ENCODE measurements around the gene CELF1.

Gene CELF1

DNA sequence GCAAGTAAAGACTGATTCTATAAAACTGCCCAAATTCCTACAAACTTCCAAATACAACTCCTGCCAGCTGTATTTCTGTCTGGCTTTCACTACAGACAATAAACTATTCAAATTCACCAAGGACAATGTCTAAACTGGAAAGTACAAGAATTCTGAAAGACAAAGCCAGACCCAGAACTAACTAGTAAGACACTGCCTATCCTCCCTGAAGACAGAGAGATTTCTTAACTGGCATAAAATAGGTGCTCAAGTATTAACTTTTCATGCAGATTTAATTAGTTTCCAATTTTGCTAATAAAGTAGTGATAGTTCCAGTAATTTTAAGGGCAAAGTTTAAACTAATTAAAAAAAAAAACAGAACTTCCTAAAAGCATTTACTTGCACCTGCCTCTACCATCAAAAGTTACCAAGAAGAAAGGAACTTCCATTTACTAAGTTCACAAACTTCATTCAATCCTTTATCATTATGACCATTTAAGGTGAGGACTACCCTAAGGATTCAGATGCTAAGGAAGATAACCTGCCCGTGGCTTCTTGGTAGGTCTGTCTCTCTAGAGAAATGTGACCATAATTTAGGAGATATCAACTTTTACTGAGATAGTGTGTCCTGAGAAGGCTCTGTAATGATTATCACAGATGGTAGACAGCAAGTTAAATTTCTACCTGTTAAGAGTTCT lies 45.2 kb downstream of the CELF1 start:
- no peak for DNase-seq

DNA sequence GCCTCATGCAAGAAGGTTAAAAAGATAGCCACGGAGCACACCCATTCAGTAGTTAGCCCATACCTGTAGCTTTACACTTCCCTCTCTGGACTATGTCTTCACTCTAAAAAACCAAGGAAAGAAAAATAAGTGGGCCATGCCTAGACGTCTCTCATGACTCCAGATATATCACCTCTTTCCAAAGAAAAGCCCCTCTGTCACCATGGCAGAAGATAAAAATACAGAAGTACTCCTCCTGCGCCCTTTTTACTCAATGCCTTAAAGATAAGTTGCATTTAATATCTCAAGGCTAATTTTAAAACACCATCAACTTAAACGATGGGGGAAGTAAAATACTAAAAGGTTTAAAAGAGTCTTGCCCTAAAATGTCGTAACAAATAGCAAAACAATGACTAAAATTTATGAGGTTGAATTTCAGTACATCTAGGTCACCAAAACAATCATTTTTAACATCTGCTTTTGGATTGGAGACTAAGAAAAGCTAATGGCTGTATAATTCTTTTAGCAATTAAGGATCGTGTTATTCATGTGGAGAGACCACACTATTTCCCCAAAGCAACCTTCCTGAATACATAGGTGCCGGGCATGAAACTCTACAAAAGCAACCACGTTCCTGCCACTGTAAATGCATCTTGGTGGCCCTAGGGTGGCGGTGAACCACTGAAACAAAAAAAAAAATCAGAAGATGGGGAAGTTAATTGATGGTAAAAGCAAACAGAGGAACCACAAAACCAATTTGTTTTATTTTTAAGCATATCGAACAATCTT lies 46.0 kb downstream of the CELF1 start:
- no peak for DNase-seq

DNA sequence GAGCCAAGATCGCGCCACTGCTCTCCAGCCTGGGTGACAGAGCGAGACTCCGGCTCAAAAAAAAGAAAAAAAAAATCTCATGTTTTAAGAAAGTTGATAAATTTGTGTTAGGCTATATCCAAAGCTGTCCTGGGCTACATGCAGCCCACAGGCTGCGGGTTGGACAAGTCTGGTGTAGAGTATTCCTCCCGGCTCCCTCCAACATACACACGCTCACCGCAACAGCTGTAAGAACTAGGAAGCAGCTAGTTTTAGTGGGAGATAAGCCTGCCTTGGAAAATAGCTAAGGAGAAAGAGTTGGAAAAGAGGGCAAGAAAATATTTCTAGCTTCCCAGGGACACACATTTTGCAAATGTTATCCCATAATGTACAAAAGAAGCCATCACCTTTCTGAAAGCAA lies 46.6 kb downstream of the CELF1 start:
- DNase-seq = no peak

DNA sequence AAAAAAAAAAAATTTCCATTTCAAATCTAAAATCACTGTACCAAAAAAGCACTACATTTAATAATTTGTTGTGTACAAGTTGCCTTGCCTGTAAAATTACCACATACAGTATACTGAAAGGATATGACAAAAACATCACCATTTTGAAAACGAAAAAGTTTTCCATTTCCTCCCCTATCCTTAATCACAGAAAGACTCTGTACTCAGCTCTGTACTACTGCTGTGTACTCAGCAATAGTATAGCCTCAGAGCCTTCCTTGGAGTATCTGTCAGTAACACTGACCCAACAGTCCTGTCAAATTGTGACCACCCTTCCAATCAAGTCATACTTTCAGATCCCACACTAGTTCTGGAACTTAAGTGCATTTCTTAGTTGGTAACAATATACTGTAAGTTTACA lies 48.0 kb downstream of the CELF1 start:
- DNase-seq = no peak

DNA sequence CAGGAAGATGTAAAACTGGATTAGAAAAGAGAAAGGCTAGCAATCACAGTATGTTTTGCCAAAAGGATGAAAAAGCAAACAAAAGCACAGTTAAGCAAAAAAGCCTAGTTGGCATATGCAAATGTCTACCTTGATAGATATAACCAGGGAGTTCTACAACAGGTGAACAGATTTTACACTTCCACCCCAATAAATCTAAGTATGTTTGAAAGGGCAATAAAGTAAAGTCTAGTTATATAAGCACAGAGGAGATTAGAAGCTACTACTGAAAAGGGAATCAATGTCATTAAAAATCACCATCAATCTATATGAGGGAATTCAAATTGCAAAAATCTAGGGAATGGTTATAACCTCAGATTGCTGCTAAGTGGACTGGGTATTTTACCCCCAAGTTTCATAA lies 49.7 kb downstream of the CELF1 start:
- DNase-seq = no peak

DNA sequence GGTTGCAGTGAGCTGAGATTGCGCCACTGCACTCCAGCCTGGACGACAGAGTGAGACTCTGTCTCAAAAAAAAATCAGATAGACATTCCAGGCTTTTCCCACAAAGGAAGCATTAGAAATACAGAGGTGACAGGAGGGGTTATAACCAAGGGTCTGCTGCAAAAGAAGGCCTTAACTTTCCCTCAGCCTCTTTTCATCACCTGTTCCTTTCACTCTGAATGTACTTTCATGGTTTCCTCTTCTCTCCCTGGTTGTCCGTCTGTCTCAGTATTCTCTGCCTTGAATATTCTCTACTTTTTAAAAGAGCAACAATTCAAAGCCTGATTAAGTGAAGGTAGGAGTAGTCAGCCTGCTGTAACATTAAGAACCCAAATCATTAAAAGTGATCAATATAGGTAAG lies 50.2 kb downstream of the CELF1 start:
- no peak for DNase-seq

DNA sequence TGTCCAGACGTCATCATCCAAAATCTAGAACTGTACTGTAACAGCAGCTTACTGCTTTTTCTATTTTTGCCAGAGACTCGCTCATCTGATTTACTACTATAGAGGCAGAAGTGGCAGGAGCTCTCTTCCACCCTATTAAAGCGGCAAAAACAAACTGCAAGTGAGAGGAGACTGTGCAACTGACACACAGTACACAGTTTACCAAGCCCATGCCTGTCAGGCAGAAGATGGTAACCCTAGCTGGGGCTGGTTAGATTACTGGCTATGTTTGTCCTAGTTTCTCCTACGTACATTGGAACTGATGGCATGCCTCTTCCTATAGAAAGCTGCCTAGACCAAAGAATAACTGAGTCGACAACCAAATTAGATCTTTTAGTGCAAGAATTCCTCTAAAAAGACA lies 51.8 kb downstream of the CELF1 start:
- no peak for DNase-seq

DNA sequence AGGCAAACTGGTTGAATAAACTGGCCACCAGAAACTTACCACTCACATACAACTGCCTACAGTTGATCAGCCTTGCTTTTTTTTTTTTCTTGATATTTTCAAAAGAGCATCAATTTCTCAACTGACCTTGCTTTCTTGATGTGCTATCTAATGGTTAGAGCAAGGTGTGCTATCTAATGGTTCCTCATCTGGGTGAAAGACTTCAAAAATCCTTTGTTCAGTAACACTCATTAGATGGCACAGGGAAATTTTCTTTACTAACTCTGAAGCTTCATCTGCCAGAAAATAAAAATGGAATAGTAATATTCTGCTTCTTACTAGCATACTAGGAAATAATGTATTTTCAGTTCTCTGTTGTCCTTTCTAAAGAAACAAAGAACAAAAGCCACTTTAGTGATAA lies 52.8 kb downstream of the CELF1 start:
- DNase-seq = no peak

DNA sequence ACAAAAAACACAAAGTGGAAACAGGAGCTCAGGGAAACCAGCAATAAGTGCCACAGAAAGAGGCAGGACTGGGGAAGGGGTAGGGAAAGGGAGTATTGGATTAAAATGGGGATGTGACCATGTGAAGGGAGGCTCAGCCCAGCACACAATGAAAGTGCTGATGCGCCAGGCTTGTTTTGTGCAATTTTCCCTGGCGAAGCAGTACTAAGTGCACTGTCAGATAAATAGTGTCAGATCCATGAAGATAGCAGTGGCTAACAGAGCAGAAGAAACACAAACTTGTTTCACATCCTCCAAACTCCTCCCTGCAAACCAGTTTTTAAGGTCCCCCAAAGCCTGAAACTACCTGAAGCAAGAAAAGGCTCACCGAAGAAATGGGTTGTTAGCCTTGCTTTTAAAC lies 53.3 kb downstream of the CELF1 start:
- DNase-seq = no peak

DNA sequence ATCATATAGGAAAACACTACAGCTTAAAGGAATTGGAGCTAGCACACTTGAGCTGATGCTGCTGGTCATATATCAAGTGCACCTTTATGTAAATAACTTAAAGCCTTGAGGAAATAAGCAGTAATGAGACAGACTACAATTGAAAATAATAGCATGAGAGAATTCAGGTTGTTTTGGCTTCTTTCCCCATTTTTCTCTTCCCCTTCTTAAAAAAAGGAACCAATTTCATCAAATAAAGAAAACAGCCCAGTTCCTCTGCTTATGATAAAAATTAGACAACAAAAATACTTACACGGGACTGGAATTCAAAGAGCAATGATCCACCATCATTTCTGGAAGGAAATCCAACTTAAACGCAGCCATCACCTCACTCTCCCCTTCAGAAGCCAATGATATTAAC lies 53.8 kb downstream of the CELF1 start:
- no peak for DNase-seq

DNA sequence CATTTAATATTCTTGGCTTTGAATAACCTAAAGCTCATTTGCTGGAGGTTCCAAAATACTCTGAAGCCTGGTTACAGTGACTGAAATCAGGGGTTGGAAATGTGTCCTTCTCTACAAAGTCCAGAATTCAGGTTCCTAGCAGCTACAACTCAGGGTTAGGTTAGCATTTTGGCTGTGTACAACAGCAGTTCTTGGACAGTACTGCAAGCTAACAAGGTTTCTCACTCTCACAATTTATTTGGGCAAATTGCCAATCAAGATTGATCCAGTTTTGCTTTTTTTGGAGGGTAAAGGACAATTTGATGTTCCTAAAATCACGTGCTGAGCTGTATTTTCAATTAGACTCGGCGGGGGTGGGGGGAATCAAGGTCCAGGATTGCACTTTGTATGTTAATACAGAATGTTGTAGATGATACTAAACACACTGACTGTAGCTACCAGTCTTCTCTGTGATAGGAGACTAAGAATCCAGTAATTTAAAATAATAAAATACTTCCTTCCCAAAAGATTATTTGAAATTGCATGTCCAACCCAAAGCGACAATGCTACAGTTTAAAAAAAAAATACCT lies 54.3 kb downstream of the CELF1 start:
- DNase-seq = no peak

DNA sequence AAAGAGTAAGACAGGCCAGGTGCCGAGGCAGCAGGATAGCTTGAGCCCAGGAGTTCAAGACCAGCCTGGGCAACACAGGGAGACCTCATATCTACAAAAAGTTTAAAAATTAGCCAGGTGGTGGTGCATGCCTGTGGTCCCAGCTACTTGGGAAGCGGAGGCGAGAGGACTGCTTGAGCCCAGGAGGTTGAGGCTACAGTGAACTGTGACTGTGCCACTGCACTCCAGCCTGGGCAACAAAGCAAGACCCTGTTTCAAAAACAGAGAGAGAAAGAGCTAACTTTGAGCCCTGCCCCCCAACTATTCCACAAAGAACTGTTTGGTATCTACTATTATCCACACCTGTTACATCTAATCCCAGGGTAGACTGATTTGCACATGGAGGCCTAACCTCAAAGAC lies 54.8 kb downstream of the CELF1 start:
- no peak for DNase-seq

DNA sequence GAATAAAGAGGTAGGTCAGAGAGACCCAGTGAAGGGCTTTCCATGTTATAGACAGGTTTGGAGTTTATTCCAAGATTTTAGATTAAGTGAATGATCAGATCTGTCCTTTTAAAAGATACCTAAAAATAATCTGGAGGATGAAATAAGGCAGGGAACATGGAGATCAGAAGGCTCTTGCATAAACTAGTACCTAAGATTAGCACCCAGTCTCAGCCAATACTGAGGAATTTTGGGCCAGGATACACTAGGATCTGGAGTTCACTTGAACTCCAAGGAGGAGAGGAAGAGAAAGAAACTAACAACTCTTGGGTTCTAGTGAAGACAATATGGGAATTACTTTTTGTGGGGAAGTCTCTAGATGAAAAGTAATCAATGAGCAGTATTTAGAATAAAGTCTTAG lies 56.1 kb downstream of the CELF1 start:
- DNase-seq = no peak

DNA sequence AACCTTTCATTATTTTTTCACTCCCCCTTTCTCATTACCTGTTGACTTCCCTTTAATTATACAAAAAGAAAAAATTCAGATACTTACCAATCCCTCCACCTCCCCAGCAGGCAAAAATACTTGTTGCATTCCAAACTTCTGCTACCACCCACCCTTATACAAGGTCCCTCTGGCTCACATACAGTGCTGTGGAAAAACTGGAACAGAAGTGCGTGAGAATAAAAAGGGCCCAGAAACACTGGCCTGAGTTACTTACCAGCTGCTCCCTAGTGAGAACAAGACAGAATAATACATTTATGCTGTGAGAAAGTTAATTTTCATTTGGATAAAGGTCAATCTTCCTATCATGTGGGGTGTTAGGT lies 57.1 kb downstream of the CELF1 start:
- no peak for DNase-seq

DNA sequence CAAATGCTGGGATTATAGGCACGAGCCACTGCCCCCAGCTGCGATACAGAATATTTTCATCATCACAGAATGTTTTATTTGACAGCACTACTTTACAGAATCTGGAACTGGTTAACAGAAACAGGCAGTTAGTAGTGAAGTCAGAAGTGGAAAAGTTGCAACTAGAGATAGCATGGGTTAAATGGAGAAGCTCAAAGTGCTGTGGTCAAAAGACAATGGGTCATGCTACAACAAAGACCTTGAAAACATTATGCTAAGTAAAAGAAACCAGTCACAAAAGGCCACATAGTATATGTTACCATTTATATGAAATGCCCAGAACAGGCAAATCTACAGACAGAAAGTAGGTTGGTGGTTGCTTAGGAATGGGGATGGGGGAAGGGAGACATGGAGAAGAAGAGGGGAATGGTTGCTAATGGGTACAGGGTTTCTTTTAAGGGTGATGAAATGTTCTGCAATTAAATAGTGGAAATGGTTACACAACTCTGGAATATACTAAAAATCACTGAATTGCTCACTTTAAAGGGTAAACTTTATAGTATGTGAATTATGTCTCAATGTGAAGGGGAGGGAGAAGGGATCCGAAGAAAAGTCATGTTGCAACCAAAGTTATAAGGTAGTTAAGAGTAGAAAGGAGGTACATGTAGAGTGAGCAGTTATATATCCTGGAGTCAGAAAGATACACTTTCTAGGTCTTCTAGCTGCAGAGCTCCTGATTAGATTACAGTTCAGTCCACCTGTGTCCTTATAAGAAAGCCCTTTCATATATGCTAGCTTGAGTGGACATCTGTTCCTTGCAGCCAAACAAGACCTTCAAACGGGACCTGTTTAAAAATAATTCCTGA lies 57.7 kb downstream of the CELF1 start:
- no peak for DNase-seq

DNA sequence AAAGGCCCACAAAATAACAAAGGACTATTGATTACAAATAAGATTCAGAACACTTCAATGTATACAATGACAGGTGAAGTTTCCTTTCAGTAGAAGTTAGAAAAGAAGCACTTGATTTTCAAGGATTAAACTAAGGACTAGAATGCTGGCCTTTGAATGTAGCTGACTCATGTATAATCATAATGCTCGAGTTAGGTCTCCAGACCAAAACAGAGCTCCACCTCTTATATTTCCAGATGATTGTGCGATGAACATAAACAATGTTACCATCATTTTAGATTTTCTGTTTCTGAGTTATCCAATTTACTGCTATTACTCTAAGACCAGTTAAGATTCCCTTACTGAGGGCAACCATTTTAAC lies 63.6 kb downstream of the CELF1 start:
- no peak for DNase-seq

DNA sequence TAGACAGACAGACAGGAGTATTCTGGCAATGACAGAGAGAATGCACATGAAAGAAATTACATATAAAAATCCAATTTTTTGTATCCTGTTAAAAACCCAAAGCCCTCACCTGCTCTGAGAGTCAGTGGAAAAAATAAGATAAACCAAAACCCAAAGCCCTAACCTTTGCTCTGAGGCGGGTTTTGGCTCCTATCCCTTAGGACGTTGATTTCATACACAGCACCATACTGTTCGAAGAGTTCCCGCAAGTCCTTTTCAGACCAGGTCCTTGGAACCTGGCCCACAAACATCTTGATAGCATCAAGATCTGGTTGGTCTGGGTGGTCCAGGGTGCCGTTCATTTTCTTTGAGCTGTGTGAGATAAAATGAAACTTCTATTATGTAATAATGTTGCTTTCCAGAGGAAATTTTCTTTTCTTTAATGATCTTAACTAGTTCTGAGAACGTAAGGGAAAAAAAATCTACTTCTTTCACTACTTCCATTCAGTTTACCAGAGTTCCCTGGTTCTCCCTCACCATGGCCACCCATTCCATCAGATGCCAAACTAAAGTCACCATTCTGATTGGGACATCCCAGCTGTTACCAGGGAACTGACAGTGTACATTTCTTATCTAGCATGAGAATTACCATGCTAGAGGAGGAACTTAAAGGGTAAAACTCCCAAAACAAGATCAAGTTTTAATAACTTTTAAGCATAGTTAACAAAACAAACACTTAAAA lies 64.1 kb downstream of the CELF1 start:
- DNase-seq = no peak

DNA sequence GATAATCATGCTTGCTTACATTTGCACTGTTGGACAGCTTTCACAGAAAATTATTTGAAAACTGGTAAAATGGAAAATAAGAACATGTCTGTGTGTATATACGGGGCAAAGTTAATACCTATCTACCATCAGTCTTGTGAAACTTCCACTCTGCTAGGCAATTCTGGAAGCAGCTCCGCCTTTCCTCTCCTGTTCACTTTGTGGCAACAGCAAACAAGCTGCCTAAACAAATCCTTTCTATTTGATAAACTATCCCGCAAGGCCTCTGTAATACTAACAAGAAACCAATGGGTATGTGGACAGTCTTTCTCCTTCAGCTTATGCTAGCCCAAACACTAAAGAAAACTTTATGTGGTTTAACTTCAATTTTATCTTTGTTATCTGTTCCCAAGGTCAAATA lies 64.8 kb downstream of the CELF1 start:
- DNase-seq = no peak

DNA sequence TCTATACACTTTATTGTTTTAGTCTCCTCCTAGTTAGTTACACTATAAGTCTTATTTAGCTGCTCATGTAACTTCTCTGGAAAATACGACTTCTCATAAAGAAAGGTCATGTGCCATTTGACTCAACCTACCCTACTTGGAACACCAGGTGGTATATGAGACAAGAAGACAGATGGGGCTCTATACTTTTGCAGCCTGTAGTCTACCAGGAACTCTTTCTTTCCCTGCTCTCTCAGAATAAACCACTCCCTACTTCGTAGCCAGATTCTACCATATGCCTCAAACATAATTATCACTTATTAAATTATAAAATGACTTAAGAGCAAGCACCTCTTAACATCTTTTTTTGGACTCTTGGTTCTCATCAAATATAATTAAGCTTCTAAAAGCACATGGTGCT lies 65.5 kb downstream of the CELF1 start:
- DNase-seq = no peak

DNA sequence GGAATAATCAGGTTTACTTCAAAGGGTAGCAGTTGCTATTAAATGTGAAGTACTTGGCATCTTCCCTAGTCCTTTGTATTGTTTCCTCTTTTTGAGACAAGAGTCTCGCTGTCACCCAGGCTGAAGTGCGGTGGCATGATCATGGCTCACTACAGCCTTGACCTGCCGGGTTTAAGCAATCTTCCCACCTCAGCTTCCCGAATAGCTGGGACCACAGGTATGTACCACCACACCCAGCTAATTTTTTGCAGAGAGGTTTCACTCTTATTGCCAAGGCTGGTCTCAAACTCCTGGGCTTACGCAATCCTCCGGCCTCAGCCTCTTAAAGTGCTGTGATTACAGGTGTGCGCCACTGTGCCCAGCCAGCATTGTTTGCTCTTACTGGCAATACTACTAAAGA lies 67.8 kb downstream of the CELF1 start:
- DNase-seq = no peak

DNA sequence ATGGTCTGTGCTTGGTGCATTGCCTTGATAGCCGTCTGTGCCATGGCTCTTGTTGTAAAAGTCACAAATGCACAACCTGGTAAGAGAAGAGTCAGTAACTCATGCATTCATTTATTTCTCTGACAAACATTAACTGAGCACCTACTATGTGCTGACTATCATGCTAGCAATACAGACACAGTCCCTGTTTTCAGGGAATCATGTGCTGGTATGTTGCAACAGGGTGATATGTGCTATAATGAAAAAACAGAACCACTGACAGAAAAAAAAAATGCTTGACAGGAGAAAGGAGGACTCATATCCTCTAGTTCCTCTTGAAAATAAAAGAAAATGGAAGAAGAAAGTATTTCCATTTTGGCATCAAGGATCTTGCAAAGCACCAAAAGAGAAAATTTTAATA lies 69.5 kb downstream of the CELF1 start:
- DNase-seq = no peak

DNA sequence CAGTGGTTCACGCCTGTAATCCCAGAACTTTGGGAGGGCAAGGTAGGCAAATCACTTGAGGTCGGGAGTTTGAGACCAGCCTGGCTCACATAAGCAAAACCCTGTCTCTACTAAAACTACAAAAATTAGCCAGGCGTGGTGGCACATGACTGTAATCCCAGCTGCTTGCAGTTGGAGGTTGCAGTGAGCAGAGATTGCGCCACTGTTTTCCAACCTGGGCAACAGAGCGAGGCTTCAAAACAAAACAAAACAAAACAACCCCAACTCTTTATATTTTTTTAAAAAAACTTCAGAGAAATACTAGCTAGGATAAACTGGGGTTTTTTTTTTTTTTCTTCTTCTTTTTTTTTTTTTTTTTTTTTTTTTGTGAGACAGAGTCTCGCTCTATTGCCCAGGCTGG lies 72.2 kb downstream of the CELF1 start:
- DNase-seq = no peak

Data from right forelimb (tissue), 1 donor.